Brain microvascular endothelial cell (primary cell): ENCODE measurements around the gene JADE3.
"Not testable (repeated sequence)": the region's sequence is repeated elsewhere in the genome, so short reads cannot be mapped to it uniquely, and the experiment has no call there.

Experiments used
- DNase-seq: peaks from one replicate; pipeline ENCODE4 v3.0.0-alpha.2; 2020
- H3K27ac ChIP-seq: fragments of 250-450 bp; sonication (Bioruptor Pico); 2 replicates; pipeline ENCODE4 v1.5.1; 2020; ENCODE audit warnings: mild to moderate bottlenecking, moderate library complexity
- H3K27me3 ChIP-seq: fragments of 250-450 bp; sonication (Bioruptor Pico); replicated peaks from 2 replicates; pipeline ENCODE4 v1.5.1; 2020; ENCODE audit warnings: mild to moderate bottlenecking
- H3K36me3 ChIP-seq: fragments of 250-450 bp; sonication (Bioruptor Pico); replicated peaks from 2 replicates; pipeline ENCODE4 v1.5.1; 2020; ENCODE audit warnings: mild to moderate bottlenecking
- H3K4me3 ChIP-seq: 2 replicates; pipeline ENCODE4 v1.5.1; 2011; ENCODE audit warnings: low read depth, mild to moderate bottlenecking, control low read depth, low read length, moderate library complexity
- CTCF ChIP-seq: IDR thresholded peaks from 2 replicates; pipeline ENCODE4 v1.5.1; 2011; ENCODE audit warnings: low read depth, mild to moderate bottlenecking, moderate library complexity, low read length, control low read depth, inconsistent platforms; ENCODE audit errors: missing control alignments
- in situ Hi-C: cut with HindIII; loops from 2 replicates; pipeline ENCODE4 v1.10.0; 2017; ENCODE audit warnings: low sequenced_read_pairs, low pct_ligation_motif_present

The JADE3 gene

GRCh38 chrX:46938589-46938988, 26.4 kb downstream of the JADE3 start:
- DNase-seq, result no peak
- Histone ChIP-seq H3K27ac (no peak overlapping the region), H3K27me3 (no peaks in the 10 kb centered on the region), H3K36me3 (no peaks in the 10 kb centered on the region), H3K4me3 (no peak overlapping the region)
- TF ChIP-seq CTCF, result no peak
- in situ Hi-C loops, result no loop called here

- no peak overlapping the region for H3K27ac ChIP-seq
- no peak for DNase-seq
- H3K36me3 ChIP-seq, result no peaks in the 10 kb centered on the region
- in situ Hi-C loops, result no loop called here
- no peaks in the 10 kb centered on the region for H3K27me3 ChIP-seq
- no peak for TF ChIP-seq CTCF
- no peak overlapping the region for H3K4me3 ChIP-seq
Observed at GRCh38 chrX:46941341-46941740, 29.1 kb downstream of the JADE3 start.

GRCh38 chrX:46953137-46953527, 40.9 kb downstream of the JADE3 start:
- no peak overlapping the region for H3K4me3 ChIP-seq
- H3K27ac ChIP-seq, result no peak overlapping the region
- no peaks in the 10 kb centered on the region for H3K36me3 ChIP-seq
- TF ChIP-seq CTCF, result no peak
- no peak for DNase-seq
- H3K27me3 ChIP-seq, result no peaks in the 10 kb centered on the region
- in situ Hi-C loops, result no loop called here

GRCh38 chrX:46953597-46953996, 41.4 kb downstream of the JADE3 start:
- H3K4me3 ChIP-seq, result no peak overlapping the region
- DNase-seq, result no peak
- in situ Hi-C loops, result no loop called here
- no peaks in the 10 kb centered on the region for H3K36me3 ChIP-seq
- H3K27ac ChIP-seq, result no peak overlapping the region
- no peak for TF ChIP-seq CTCF
- H3K27me3 ChIP-seq, result no peaks in the 10 kb centered on the region

- TF ChIP-seq CTCF, result no peak
- no peaks in the 10 kb centered on the region for H3K36me3 ChIP-seq
- no peak overlapping the region for H3K27ac ChIP-seq
- H3K4me3 ChIP-seq, result no peak overlapping the region
- no peak for DNase-seq
- no peaks in the 10 kb centered on the region for H3K27me3 ChIP-seq
- in situ Hi-C loops, result no loop called here
Observed at GRCh38 chrX:46954716-46955115, 42.5 kb downstream of the JADE3 start.

GRCh38 chrX:46956589-46956988, 44.4 kb downstream of the JADE3 start:
- in situ Hi-C loops, H3K4me3 ChIP-seq, H3K27ac ChIP-seq, DNase-seq, H3K36me3 ChIP-seq, H3K27me3 ChIP-seq: not testable (repeated sequence)
